GM20000 (cell line): Measurements from ENCODE around the gene CH25H.
"Not testable (repeated sequence)": the region's sequence is repeated elsewhere in the genome, so short reads cannot be mapped to it uniquely, and the experiment has no call there.

Experiments
- DNase-seq: peaks from one replicate; pipeline ENCODE4 v3.0.0; 2012; ENCODE audit warnings: low spot score
- CTCF ChIP-seq: IDR thresholded peaks from 2 replicates; pipeline ENCODE4 v1.5.1; 2012; ENCODE audit warnings: mild to moderate bottlenecking, control low read depth; ENCODE audit errors: extremely low read depth, missing control alignments

CH25H gene

GRCh38 chr10:89248990-89249389, 41.9 kb upstream of the CH25H start:
- peak; percentile 45 for DNase-seq
- TF ChIP-seq CTCF, result no peak

- not testable (repeated sequence) for DNase-seq
These were observed 40.5 kb upstream of the CH25H start for GRCh38 chr10:89247623-89248022.

- TF ChIP-seq CTCF, result no peak
- peak; percentile 44 for DNase-seq
These were observed 38.7 kb upstream of the CH25H start for GRCh38 chr10:89245802-89246201.

GRCh38 chr10:89242840-89243568, 35.9 kb upstream of the CH25H start:
- no peak for DNase-seq
- no peak for TF ChIP-seq CTCF

GRCh38 chr10:89242345-89242684, 35.2 kb upstream of the CH25H start:
- TF ChIP-seq CTCF, result no peak
- DNase-seq, result no peak

- no peak for DNase-seq
- no peak for TF ChIP-seq CTCF
These were observed 34.6 kb upstream of the CH25H start for GRCh38 chr10:89241486-89242344.

- TF ChIP-seq CTCF, result no peak
- DNase-seq, result no peak
These were observed 33.9 kb upstream of the CH25H start for GRCh38 chr10:89241026-89241425.
